ENCODE measurements around the gene P2RX3. TPM values are rescaled to one million over a fixed set of nuclear protein-coding genes. Genes with fewer than 3 reads are reported as not detected.
"Not testable (repeated sequence)": the region's sequence is repeated elsewhere in the genome, so short reads cannot be mapped to it uniquely, and the experiment has no call there.

P2RX3 gene
- polyA plus RNA-seq, 3 donors: 0.76 to 1.4 (median 0.83) TPM

DNA sequence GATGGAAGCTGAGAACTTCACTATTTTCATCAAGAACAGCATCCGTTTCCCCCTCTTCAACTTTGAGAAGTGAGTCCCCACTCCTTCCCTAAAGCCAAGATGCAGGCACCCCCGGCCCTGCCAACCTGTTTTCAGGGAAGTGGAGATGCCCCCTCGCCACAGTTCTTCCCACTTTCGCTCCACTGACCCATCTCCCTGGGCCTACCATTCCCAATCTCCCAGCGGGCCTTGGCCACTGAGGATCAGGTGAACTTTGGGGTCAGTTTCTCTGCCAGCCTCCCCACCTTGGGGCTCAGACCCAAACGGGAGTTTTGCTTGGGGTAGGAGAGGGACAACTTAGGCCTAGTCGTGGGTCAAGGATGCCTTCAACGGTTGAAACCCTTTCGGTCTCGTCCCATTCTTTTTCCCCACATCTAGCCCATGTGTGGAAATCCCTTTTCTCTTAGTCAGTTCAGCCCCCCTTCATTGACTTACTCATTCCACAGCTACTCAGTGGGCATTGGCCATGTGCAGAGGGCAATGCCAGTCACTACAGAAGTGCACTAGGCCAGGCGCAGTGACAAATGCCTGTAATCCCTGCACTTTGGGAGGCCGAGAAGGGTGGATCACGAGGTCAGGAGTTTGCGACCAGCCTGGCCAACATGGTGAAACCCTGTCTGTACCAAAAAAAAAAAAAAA lies 10.6 kb downstream of the P2RX3 start:
- DNase-seq: no peak

DNA sequence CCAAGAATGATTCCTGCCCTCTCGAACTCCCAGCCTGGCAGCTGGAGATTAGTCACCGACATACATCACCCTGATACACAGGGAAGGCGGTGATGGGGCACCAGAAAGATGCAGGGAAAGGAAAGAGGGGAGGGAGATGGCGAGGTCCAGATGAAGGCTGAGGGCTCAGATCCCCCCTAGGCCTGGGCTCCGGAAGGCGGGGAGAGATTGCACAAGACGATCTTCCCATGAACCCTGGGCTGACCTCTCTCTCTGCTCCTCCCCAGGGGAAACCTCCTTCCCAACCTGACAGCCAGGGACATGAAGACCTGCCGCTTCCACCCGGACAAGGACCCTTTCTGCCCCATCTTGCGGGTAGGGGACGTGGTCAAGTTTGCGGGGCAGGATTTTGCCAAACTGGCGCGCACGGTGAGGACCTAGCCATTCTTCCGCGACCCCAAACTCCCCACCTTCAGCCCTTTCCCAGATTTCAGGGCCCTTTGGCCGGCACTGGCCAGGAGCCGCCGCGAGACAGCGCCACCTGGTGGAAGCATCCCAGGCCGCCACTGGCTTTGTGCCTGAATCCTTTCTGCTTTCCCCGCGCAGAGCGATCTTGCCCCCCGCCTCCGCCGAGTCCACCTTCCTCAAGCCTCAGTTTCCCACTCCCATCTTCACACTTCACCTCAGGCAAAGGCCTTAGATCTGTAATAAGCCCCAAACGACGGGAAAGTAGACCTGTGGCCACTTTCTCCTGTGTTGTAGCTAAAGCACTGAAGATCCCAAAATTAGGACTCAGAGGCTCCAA lies 11.5 kb downstream of the P2RX3 start:
- DNase-seq: no peak

GRCh38 chr11:57353036-57353435 lies 14.9 kb downstream of the P2RX3 start:
- DNase-seq: no peak

DNA sequence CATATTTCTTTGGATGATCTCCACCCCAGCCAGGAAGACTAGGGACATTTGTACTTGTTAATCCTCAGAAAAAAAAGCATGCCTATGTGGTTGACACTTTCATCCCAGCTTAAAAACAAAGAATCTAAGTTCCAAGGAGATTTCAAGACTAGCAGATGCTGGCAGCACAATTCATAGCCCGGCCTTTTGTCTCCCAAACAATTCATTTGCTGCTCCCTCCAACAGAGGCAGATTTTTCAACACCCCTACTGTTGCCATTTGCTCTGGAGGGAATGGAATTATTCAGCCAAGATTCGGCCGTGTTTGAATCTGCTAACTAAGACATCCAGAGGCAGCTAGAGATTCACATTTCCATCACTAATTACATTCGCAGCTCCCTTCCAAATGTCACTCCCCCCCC lies 15.3 kb downstream of the P2RX3 start:
- DNase-seq: no peak

DNA sequence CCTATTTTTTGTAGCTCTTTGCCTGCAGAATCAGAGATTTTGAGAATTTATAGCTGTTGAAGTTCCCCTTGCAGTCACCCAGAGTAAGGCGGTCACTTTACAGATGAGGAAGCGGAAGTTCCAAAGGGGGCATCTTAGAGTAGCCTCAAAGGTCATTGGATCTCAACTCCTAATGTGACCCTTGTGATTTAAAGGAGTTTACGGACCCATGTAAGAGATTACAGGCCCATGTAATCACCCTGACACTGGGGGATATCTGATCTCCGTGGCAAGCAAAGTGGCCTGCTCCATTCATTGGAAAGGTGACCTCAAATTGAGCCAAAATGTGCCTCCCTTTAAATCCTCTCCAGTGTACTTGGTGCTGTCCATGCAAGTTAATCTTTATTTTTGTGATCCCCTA lies 15.7 kb downstream of the P2RX3 start:
- no peak for DNase-seq

- no peak for DNase-seq
Measured at GRCh38 chr11:57354699-57355098, 16.5 kb downstream of the P2RX3 start.

DNA sequence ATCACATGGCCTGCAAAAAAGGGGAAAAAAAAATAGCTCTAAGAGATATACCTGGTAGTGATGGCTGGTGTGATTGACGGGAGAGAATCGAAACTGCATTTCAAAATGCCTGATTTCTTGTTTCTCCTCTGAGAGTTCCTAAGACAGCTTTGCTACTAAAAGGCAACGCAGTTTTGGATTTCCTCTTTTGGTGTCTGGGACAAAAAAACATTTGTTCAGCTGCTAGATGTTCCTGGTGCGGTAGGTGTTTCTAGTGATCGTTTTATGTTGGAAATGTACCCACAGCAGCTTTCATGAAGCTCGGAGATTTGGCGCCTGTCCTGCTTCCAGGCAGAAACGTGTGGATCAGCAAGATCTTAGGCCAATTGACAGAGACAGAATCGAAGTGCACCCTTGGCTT lies 18.1 kb downstream of the P2RX3 start:
- DNase-seq: no peak

DNA sequence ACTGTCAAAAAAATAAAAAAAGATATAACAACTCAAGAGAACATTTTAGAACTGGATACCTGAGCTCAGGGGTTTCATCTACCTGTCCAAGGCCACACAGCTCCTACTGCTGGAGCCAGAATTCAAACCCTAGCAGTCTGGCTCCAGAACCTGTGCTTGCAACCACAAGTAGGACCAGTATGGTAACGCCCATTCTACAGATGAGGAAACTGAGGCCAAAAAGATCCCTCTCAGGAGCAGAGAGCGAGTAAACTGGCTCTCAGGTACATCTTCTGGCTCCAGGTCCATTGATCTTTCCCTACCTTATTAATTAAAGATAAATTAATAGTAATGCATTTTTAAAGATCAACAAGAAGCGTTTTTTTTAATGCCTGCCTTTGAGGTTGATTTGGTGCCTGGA lies 19.2 kb downstream of the P2RX3 start:
- no peak for DNase-seq

DNA sequence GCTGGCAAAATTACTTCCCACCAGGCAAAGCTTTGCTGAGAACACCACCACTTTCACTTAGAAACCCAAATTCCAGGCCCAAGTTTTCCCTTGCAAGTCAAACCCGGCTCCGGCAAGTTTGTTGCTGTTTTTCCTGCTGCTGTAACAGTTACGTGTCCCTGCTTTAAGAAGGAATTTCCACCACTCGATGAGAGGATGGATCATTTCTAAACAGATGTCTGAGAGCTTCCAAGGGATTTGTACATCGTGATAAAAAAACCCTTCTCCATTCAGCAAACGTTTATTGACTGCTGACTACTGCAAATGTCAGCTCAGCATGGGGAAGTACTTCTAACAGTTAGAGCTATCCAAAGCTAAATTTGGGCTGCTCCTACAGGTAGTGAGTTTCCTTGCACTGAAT lies 19.7 kb downstream of the P2RX3 start:
- no peak for DNase-seq

GRCh38 chr11:57358543-57358961 lies 20.4 kb downstream of the P2RX3 start:
- no peak for DNase-seq

GRCh38 chr11:57358991-57359390 lies 20.8 kb downstream of the P2RX3 start:
- DNase-seq: no peak

- no peak for DNase-seq
Measured at GRCh38 chr11:57359396-57359795, 21.2 kb downstream of the P2RX3 start.

- DNase-seq: no peak
Measured at GRCh38 chr11:57359896-57360690, 21.9 kb downstream of the P2RX3 start.

- DNase-seq: no peak
Measured at GRCh38 chr11:57360991-57361390, 22.8 kb downstream of the P2RX3 start.

DNA sequence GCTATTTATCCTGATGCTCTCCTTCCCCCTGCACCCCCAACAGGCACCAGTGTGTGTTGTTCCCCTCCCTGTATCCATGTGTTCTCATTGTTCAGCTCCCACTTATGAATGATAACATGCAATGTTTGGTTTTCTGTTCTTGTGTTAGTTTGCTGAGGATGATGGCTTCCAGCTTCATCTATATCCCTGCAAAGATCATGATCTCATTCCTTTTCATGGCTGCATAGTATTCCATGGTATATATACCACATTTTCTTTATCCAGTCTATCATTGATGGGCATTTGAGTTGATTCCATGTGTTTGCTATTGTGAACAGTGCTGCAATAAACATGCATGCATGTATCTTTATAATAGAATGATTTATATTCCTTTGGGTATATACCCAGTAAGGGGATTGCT lies 23.3 kb downstream of the P2RX3 start:
- DNase-seq: not testable (repeated sequence)

DNA sequence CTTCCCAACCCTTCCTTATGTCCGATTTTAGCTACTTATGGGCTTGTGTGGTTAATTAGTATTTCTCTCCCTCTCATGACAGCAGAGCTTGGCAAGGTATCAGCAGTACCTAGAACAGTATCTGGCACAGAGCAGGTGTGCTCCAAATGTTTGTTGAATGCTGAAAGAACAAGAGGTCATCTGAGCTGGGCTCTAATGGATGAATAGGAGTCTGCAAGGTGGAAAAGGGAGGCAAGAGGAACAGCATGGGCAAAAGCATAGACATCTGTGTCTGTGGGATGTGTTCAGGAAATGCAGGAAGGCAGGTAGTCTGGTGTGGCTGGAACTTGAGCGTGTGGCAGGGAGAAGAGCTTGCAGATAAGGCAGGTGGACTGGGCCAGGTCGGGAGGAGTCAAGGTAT lies 23.8 kb downstream of the P2RX3 start:
- no peak for DNase-seq

DNA sequence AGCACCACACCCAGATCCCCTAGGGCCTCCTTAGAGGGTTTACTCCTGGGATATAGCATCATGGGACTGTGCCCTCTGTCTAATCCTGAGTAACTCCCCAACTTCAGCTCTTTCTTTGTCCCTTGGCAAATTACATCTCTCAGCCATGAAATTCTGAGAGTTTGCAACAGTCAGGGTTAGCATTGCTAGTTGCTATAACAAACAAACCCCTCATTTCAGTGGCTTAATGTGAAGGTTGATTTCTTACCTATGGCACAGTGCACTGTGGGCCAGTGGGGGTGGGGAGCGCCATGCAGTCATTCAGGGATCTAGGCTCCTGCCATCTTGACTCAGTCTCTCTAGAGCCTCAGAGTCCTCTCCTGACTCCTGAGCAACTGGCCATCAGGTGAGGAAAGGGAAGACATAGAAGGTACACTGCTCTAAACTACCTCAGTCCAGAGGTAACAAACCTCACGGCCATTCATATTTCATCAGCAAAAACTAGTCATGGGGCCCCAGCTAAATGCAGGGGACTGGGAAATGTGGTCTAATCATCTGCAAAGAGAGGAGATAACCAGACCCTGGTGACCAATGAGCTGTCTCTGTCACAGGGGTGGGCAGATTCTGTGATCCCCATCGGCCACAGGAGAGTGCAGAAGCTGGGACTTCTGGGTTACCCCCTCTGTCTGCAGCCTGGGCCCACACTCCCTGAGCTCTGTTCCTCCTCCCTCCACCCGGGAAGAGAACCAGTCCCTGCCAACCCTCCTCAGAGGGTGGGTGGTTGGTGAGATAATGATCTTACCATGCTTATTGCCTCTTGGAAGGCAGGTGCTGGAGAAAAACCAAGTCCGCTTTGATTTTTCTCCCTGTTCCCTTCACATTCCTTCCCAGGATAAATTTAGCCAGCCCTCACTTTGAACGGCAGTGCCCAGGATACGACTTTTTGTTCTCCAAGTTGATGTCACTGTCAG lies 25.3 kb downstream of the P2RX3 start:
- no peak for DNase-seq

DNA sequence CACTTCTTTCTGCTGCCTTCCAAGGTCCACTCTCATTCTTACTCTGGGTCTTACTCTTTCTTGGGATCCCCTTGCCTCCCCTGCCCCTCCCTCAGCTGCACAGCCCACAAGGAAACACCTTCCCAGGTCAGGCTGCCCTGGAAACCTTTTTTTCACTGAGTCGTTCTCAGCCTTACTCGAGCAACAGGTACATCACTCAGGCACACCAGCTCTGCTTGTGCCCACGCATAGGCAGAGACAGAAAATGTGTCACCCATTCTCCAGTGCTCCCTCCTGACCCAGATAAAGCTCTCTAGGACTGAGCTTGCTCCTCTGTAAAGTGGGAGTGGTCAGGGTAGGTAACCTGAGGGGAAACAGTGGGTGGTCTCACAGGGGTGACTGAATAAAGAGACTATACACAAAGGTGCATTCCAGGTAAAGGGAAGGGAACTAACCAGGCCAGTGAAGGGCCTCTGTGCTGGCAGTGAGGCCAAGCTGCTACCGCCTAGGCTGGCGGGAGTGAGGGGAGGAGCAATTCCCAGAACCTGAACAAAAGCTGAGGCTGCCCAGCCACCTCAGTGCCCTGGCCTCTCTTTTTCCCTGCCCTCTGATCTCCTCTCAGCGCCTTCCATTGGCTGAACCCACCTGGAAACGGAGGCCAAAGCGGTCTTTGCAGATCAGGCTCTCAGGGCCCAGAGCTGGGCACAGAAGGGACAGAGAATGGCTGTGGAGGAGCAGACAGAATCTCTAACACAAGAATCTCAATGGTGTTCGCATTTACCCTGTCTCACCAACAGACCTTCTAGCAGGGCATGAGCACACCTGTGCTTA lies 26.9 kb downstream of the P2RX3 start:
- no peak for DNase-seq

DNA sequence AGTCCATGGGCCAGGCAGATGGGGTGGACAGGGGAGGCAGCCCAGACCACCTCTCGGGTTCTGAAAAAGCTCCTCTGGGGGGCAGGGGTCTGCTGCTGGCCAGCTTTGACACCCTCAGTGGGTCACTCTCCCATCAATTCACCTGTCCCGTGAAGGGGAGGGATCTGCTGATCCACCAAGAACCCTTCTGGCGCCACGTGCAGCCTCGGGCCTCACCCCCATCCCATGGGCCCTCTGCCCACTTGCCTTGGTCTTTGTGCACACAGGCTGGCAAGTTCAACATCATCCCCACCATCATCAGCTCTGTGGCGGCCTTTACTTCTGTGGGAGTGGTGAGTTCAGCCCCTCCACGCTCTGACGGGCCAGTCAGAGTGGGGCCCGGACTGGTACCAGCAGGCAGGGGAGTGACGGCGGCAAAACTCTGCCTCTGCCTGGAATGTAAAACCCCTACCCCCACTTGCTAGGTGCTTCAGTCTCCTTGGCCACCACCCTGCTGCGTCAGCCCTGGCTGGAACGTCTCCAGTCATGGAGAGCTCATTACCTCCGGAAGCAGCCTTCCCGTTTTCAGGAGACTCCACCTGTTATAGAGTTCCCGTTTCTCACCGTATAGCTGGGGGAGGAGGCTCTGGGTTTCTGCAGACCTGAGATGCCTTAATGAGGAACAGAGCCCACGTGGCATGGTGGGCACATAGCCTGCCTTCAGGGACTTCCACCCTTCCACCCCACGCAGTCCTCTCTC lies 30.1 kb downstream of the P2RX3 start:
- no peak for DNase-seq

DNA sequence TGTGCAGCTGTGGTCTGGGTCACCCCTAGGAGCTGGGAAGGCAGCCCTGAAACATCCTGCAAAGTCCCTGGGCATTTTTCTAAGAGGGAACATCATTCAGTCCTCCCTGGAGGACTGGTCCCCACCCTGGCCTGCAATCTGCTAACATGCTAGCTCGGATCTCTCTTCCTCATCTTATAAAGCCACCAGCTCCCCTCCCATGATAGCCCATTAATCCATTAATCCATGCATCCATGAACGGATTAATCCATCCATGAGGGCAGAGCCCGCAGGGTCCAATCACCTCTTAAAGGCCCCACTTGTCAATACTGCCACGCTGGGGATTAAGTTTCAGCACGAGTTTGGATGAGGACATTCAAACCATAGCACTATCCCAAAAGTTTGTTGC lies 30.7 kb downstream of the P2RX3 start:
- no peak for DNase-seq
